Measurements from ENCODE around the gene LRP3.
"Not testable (repeated sequence)": the region's sequence is repeated elsewhere in the genome, so short reads cannot be mapped to it uniquely, and the experiment has no call there.

LRP3 gene

GRCh38 chr19:33217881-33218280 lies 23.8 kb downstream of the LRP3 start:
- DNase-seq (ENCODE audit: low spot score): no peak

DNA sequence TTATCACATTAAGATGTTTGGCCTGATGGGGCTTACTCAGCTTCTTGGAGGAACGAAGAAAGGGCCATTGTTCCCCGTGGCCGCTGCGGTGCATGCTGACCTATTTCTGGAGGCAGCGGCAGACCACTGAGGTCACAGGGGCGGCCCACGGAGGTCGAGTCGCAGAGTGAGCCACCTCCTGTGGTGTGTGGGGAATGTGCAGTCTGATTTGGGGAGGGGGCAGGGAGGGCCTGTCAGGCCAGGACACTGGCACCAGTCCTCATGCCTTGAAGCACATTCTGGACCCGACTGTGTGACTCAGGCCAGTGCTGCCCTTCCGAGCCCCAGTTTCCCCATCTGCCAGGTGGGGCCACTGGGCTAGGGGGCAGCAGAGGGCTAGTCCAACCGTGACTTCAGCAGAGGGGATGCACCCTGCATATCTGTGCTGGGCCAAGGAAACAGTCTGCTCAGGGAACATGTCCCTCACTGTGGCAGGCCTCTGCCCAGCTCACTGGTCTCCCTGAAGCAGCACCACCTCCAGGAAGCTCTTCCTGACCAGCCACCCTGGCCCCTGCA lies 25.2 kb downstream of the LRP3 start:
- DNase-seq (ENCODE audit: low spot score): no peak

- DNase-seq (ENCODE audit: low spot score): no peak
These were observed 26.0 kb downstream of the LRP3 start for GRCh38 chr19:33220115-33220514.

GRCh38 chr19:33220735-33221134 lies 26.6 kb downstream of the LRP3 start:
- no peak for DNase-seq (ENCODE audit: low spot score)

GRCh38 chr19:33221638-33222037 lies 27.5 kb downstream of the LRP3 start:
- DNase-seq (ENCODE audit: low spot score): no peak

- DNase-seq (ENCODE audit: low spot score): not testable (repeated sequence)
These were observed 28.1 kb downstream of the LRP3 start for GRCh38 chr19:33222255-33222654.

- no peak for DNase-seq (ENCODE audit: low spot score)
These were observed 30.7 kb downstream of the LRP3 start for GRCh38 chr19:33224694-33225457.

- DNase-seq (ENCODE audit: low spot score): peak; percentile 55
These were observed 31.4 kb downstream of the LRP3 start, which contains the start of gene SLC7A10 for GRCh38 chr19:33225458-33225926. SLC7A10 (minus strand) TSS chr19:33225850; CDS start chr19:33225703, 147 bp downstream.

- no peak for DNase-seq (ENCODE audit: low spot score)
These were observed 32.6 kb downstream of the LRP3 start for GRCh38 chr19:33226550-33227241.

DNA sequence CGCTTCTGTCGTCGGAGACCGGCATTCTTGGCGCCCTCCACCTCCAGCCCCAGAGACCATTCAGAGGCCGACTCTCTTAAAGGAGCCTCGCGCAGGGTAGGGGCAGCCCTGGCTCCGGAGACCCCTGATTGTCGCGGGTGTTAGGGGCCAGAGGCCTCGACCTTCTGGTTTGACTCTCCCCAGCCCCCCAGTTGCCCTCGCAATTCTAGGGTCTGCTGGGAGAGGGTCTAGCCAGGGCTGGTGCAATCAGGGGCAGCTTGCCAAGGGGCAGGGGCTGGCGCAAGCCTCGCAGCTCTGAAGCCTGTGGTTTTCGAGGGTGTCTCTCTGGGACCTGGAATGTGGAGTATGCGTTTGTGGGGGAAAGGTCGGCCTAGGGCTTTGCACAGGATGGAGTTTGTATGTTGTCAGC lies 33.1 kb downstream of the LRP3 start:
- DNase-seq (ENCODE audit: low spot score): peak; percentile 59

- no peak for DNase-seq (ENCODE audit: low spot score)
These were observed 33.9 kb downstream of the LRP3 start for GRCh38 chr19:33227870-33228599.

GRCh38 chr19:33229962-33230361 lies 35.8 kb downstream of the LRP3 start:
- no peak for DNase-seq (ENCODE audit: low spot score)

- no peak for DNase-seq (ENCODE audit: low spot score)
These were observed 37.4 kb downstream of the LRP3 start for GRCh38 chr19:33231511-33231910.

DNA sequence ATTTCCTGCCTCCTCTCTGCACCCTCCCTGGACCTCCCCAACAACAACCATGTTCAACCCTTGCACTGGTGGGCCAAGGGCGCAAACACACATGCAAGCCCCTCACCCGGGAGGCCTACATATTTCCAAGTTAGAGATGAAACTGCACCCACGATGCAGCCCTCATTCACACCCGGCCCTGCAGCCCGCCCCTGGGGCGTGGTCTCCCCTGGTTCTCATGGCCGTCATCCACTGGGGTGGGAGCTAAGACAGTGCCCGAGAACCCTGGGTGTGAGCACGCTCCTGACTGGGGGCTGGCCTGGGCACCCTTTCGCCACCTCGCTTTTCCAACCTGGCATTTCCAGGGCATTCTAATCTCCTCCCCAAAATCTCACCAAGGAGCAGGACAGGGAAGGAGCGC lies 38.5 kb downstream of the LRP3 start:
- no peak for DNase-seq (ENCODE audit: low spot score)

DNA sequence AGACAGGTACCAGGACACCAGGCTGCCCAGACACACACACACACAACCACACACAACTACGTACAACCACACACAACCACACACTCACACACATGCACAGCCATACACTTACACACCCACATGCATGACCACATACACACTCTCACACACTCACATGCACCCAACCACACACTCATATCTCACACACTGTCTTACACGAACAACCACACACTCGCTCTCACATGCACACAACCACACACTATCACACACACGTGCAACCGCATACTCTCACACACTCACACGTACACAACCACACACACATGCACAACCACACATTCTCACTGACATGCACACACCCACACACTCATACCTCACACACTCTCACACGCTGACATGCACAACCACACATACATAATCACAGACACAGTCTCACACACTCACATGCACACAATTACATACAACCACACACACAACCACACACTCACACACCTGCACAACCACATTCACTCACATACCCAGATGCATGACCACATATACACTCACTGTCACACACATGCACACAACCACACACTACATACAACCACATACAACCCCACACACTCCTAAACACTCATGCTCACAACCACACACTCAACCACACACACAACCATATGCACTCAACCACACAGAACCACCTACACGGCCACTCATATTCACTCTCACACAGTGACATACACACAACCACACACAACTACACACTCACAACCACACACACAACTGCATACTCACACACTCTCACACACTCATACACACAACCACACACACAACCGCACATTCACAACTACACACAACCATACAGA lies 39.1 kb downstream of the LRP3 start:
- DNase-seq (ENCODE audit: low spot score): no peak

- no peak for DNase-seq (ENCODE audit: low spot score)
These were observed 40.0 kb downstream of the LRP3 start for GRCh38 chr19:33234092-33234491.

GRCh38 chr19:33234736-33235135 lies 40.6 kb downstream of the LRP3 start:
- no peak for DNase-seq (ENCODE audit: low spot score)

DNA sequence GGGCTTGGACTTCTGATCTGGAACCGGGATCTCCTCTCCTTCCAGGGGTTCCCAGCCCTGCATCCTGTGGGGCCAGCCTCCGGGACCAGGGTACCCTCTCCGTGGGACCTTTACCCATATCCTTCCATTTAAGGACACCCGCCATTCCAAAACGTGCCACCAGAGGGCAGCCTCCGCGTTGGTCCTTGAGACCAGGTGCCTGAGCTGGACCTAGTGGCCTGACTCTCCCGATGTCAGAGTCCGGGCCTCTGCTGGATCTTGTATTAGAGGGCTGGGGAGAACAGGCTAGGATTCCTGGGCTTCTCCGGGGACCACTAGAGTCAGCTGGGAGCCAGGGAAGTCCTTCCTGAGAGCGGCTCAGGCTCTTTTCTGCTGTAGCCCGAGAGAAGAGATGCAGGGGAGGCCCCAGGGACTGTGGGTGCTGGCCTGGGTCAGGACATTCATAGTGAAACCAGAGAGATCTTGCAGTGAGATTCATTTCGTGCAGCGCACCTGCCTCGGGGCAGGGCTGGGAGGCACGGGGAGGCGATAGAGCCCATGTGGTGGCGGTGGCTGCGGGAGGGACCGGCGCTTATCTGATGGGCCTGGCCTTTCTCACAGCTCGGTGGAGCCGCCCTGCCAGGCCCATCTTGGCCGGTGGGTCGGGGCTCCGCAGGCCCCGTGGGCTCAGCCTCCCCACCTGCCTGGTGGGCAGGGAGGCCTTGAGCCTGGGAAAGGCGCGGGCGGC lies 41.3 kb downstream of the LRP3 start:
- peak; percentile 88 for DNase-seq (ENCODE audit: low spot score)

- no peak for DNase-seq (ENCODE audit: low spot score)
These were observed 41.8 kb downstream of the LRP3 start for GRCh38 chr19:33235996-33236350.

GRCh38 chr19:33236696-33237390 lies 42.7 kb downstream of the LRP3 start:
- DNase-seq (ENCODE audit: low spot score): no peak

All from AG08396 (cell line).